Rectal smooth muscle tissue (tissue), 1 donor: ENCODE results near the gene BOD1L1.

Experiments
- H3K27ac ChIP-seq: one replicate; pipeline ENCODE4 v1.7.0; 2013; ENCODE audit warnings: low read depth, low read length, inconsistent platforms
- H3K27me3 ChIP-seq: one replicate; pipeline ENCODE4 v1.7.0; 2013; ENCODE audit warnings: low read length; ENCODE audit not compliant: control insufficient read depth, insufficient read depth
- H3K36me3 ChIP-seq: one replicate; pipeline ENCODE4 v1.7.0; 2013; ENCODE audit warnings: low read length; ENCODE audit not compliant: control insufficient read depth, insufficient read depth
- H3K4me1 ChIP-seq: one replicate; pipeline ENCODE4 v1.7.0; 2013; ENCODE audit warnings: low read length; ENCODE audit not compliant: control insufficient read depth, insufficient read depth
- H3K4me3 ChIP-seq: one replicate; pipeline ENCODE4 v1.7.0; 2013; ENCODE audit warnings: low read length
- H3K9ac ChIP-seq: one replicate; pipeline ENCODE4 v1.7.0; 2013; ENCODE audit warnings: low read length

The BOD1L1 gene

GRCh38 chr4:13530823-13531624 lies 96.5 kb downstream of the BOD1L1 start:
- Histone ChIP-seq H3K27ac (no peak overlapping the region), H3K27me3 (peaks cover 35% of the 10 kb centered on the region), H3K36me3 (no peaks in the 10 kb centered on the region), H3K4me3 (no peak overlapping the region), H3K9ac (no peak overlapping the region), H3K4me1 (no peaks in the 10 kb centered on the region)

DNA sequence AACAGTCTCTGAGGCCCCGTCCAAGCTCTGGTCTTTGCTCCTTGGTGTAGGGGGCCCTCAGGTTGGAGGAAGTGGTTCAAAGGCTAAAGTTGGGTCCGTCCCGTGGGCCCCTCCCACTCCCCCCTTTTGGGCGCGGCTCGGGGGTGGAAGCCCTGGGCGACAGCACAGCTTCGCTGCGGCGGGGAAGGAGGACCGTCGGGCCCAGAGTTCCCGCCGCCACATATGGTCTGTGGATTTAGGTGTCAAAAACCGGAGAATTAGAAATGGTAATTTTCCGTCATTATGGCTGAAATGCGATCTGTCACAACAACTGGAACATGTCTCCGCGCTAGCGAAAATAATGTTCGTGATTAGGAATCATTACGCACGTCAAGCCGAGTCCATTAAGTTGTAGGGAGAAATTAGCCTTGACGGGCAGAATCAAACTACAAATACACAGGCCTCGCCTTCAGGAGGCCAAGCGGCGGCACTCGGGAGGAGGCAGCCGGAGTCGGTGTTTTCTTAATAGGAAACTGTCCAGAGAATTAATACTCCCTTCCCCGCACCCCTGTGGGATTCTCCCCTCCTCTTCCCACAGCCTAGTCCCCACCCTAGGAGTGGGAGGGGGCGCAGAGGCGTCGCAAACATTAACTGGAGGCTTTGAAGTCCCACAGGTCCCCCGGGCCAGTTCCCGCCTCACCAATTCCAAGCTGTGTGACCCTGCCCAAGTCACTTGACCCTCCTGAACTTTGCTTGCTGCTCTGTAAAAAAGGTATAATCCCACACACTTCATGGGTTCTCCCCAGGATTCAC lies 98.2 kb downstream of the BOD1L1 start:
- Histone ChIP-seq H3K27ac (no peak overlapping the region), H3K9ac (no peak overlapping the region), H3K36me3 (no peaks in the 10 kb centered on the region), H3K4me3 (no peak overlapping the region), H3K4me1 (no peaks in the 10 kb centered on the region), H3K27me3 (peaks cover 31% of the 10 kb centered on the region)

DNA sequence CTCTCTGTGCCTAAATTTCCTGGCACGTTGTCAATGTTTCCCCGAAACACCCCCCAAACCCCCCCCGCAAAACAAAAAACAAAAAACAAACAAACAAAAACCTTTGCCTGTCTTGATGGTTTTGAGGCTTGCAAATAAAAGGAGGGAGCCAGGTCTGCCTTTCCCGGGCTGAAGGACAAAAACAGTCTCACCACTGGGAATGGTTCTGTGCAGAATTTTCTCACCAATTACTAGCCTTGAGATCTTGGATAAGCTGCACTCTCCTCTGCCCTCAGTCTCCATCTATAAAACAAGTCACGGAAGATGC lies 98.8 kb downstream of the BOD1L1 start:
- H3K27ac ChIP-seq: no peak overlapping the region
- no peak overlapping the region for H3K4me3 ChIP-seq
- H3K27me3 ChIP-seq: peaks cover 27% of the 10 kb centered on the region
- H3K36me3 ChIP-seq: no peaks in the 10 kb centered on the region
- H3K4me1 ChIP-seq: no peaks in the 10 kb centered on the region
- no peak overlapping the region for H3K9ac ChIP-seq

DNA sequence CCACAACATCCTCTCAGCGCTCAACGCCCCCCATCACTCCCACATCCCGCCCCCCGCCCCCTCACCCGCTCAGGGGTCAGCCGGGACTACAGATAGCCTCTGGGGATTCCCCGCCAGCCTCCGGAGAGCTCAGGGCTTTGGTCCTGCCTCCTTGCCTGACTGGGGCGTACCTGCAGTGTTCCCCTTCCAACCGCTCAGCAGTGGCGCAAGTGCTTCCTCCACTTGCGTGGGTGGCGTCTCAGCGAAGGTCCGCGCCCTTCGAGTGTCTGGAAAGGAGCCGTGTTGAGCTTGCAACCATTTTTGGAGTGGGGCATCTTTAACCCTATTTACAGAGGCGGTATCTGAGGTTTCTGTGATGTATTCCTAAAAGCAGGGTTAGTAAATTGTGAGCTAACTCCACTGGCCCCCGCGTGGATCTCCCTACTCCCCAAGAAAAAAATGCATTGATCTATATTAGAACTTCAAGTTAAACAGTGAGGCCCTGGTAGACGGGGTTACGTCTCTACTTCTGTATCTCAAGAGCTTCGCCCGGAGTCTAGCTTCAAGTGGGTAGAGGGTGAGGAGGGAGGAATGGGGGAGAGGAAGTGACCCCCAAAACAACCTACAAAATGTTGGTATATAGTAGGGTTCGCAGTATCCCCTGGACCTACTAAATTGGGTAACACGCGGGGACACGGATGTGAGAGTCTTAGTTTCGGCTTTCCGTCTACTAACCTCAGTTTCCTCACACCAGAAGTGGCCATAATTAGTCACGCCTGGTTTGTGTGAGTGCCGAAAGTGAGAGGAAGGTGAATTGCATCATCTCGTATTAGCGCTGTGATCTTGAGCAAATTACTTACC lies 99.3 kb downstream of the BOD1L1 start:
- no peaks in the 10 kb centered on the region for H3K4me1 ChIP-seq
- H3K27me3 ChIP-seq: peaks cover 27% of the 10 kb centered on the region
- H3K36me3 ChIP-seq: no peaks in the 10 kb centered on the region
- H3K9ac ChIP-seq: no peak overlapping the region
- H3K4me3 ChIP-seq: peak overlapping the region; percentile 24
- H3K27ac ChIP-seq: no peak overlapping the region

GRCh38 chr4:13527192-13527980 lies 100.1 kb downstream of the BOD1L1 start:
- H3K4me3 ChIP-seq: peak overlapping the region; percentile 10
- H3K27ac ChIP-seq: no peak overlapping the region
- no peaks in the 10 kb centered on the region for H3K36me3 ChIP-seq
- H3K27me3 ChIP-seq: peaks cover 33% of the 10 kb centered on the region
- no peaks in the 10 kb centered on the region for H3K4me1 ChIP-seq
- no peak overlapping the region for H3K9ac ChIP-seq

GRCh38 chr4:13526658-13527057 lies 100.9 kb downstream of the BOD1L1 start:
- Histone ChIP-seq H3K36me3 (no peaks in the 10 kb centered on the region), H3K27ac (no peak overlapping the region), H3K4me3 (no peak overlapping the region), H3K27me3 (peaks cover 33% of the 10 kb centered on the region), H3K9ac (no peak overlapping the region), H3K4me1 (no peaks in the 10 kb centered on the region)

DNA sequence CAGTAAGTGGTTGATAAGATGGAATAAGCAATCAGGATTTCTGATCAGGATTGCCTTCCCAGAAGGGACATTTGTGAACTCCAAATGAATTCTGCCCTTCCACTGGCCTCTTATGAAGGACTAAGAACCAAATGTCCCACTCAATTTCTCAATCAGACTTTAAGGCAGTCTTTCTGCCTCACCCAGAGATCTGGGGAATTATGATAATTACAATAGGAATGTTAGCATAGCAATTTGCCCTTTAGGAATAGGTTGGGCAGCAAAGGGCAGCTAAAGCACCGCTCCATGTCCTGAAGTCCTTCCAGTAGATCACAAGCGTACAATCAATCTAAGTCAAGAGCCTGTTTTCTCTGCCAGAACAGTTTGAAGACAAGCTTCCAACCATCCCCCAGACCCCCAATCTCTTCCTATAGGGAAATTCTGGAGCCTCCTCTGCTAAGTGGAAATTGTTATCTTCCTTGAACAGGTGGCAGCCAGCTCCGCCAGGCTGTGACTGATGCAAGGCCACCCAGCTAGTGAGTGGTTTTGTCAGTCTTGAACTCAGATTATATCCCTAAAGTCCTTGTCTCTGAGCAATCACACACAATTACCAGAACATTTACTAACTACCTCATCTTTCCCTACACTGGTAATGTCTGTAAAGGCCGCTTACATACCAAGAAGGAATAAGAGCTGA lies 101.8 kb downstream of the BOD1L1 start:
- Histone ChIP-seq H3K27ac (no peak overlapping the region), H3K36me3 (no peaks in the 10 kb centered on the region), H3K9ac (no peak overlapping the region), H3K27me3 (peaks cover 30% of the 10 kb centered on the region), H3K4me1 (no peaks in the 10 kb centered on the region), H3K4me3 (no peak overlapping the region)

DNA sequence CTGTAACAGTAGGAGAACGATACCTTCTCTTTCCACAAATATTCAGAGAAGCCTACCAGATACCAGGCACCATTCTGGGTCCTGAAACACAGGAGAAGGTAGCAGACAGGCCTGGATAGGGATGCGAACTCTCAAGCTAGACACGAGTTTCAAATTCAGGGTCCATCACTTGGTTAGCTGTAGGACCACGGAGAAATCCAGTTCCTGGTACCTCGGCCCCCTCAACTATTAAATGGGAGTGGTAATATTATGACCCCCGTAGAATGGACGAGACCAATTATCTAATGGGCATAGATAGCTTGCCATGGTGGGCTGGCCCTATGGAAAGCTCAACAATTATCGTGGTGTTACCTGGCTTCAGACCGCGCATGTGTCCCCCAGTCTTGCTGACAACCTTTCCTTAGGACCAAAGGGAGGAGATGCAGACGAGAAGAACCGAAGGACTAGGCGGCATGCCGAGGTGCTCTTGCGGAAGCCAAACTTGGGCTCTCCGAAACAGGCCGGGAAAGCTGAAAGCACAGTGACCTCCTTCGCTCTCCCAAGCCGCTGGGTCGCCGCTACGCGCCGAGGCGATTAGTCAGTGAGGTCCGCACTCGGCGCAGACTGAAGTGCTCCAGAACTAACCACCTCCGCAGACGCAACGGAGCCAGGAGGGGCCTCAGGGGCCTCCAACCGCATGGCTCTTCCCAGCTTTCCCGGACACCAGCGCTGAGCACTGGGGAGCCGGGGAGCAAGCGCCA lies 102.9 kb downstream of the BOD1L1 start:
- Histone ChIP-seq H3K27ac (no peak overlapping the region), H3K4me1 (no peaks in the 10 kb centered on the region), H3K9ac (no peak overlapping the region), H3K27me3 (peaks cover 24% of the 10 kb centered on the region), H3K36me3 (no peaks in the 10 kb centered on the region), H3K4me3 (no peak overlapping the region)

DNA sequence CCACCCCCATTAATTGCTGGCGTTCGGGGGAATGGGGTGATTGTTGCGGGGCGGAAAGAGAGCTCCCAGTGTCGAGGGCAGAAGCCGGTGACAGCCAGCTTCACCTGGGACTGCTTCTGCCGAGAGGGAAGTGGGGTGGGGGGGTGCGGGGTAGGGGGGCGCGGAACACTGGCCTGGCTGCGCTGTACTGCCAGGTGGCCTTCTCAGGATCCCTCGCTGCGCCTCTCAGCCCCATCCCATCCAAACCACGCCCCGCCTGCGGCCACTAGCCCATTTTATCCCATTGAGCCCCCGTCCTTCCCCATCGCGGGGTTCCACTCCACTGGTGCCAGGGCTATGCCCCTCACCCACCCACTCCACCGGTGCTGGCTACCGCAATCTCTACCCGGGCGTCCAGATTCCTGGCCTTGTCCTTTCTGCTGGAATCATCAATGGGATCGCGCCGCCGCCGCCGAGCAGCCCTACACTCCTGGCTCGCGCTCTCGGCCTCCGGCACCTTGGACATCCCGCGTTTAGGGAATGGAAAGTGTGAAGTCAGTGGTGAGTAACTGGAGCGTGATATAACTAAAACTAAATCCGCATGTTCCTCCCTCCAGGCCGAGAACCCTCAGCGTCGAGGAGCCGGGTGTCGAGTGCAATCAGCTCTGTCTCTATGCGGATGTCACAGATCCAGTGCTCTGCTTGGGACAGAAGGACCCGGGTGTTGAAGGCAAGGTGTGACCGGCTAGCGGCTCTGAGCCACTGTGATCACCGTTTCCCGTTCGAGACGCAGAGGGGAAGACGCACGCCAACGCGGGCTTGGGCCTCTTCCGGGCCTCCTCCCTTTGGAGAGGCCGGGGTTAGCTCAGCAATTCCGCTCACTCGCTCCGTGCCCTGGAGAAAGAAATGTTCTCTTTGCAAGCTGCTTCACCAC lies 103.7 kb downstream of the BOD1L1 start:
- Histone ChIP-seq H3K4me1 (no peaks in the 10 kb centered on the region), H3K27me3 (peaks cover 22% of the 10 kb centered on the region), H3K4me3 (no peak overlapping the region)

DNA sequence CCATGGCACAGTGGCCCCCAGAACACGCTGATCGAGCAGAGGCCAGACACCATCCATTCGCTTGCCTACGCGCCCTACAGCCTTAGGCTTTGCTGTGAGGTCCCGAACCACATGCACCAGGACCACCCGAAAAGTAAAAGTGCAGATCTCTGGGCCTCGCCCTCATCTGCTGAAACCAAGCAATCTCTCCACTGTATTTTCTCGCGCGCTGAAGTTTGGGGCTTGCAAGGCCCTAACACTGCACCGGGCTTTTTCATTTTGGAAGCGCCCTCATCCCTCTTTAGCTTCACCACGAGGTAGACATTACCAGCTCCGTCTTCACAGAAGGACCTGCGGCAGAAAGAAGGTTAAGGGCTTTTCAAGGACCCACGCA lies 104.4 kb downstream of the BOD1L1 start:
- no peaks in the 10 kb centered on the region for H3K36me3 ChIP-seq
- peaks cover 16% of the 10 kb centered on the region for H3K27me3 ChIP-seq
- no peaks in the 10 kb centered on the region for H3K4me1 ChIP-seq
- no peak overlapping the region for H3K9ac ChIP-seq
- H3K27ac ChIP-seq: no peak overlapping the region
- H3K4me3 ChIP-seq: no peak overlapping the region

More for the DNA sequence above, 103.7 kb downstream of the BOD1L1 start:
- H3K9ac ChIP-seq: no peak overlapping the region
- H3K27ac ChIP-seq: no peak overlapping the region
- no peaks in the 10 kb centered on the region for H3K36me3 ChIP-seq
